Activated CD4-positive, alpha-beta T cell treated with anti-CD3 and anti-CD28 coated beads, Interleukin-2, amount 50 U/mL, for 24 hours (primary cell): Measurements from ENCODE around the gene PTK6.
"Not testable (repeated sequence)": the region's sequence is repeated elsewhere in the genome, so short reads cannot be mapped to it uniquely, and the experiment has no call there.

ENCODE experiments used
- DNase-seq, 2 donors: peaks; one replicate each; pipeline ENCODE4 v3.0.0-alpha.2; 2020; ENCODE audit warnings: low read depth in 1 of 2, low spot score in 1 of 2

PTK6 gene

DNA sequence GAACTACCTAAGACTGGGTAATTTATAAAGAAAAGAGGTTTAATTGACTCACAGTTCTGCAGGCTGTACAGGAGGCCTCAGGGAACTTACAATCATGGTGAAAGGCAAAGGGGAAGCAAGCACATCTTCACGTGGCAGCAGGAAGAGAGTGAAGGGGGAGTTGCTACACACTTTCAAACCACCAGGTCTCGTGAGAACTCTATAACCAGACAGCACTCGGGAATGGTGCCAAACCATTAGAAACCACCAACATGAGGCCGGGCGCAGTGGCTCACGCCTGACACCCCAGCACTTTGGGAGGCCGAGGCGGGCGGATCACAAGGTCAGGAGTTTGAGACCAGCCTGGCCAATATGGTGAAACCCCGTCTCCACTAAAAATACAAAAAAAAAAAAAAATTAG is 22.7 kb downstream of the PTK6 start:
- not testable (repeated sequence) for DNase-seq

DNA sequence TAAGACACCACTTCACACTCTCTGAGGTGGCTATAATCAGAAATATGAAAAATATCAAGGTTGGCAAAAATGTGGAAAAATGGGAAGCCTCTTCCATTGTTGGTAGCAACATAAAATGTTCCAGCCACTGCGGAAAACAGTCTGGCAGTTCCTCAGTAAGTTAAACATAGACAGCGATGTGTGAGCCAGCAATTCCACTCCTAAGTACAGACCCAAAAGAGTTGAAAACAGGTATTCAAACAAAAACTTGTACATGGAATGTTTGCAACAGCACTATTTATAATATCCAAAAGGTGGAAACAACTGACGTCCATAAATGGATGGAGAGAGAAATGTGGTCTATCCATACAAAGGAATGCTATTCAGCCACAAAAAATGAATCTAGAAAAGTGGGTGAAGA is 24.0 kb downstream of the PTK6 start:
- DNase-seq: no peak

DNA sequence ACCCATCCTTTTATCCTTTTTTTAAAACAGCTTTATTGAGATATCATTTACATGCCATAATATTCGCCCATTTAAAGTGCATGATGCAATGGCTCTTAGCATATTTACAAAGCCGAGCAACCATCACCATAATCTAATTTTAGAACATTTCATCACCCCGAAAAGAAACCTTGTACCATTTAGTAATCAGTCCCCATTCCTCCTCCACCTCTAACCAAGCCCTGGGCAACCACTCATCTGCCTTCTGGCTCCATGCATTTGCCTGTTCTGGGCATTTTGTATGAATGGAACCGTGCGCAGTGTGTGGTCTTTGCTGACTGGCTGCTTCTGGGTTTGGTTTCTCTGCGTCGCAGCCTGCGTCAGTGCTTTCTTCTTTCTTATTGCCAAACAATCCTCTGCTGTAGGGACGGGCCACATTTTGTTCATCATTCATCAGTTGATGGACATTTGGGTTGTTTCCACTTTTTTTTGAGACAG is 28.1 kb downstream of the PTK6 start:
- no peak for DNase-seq

DNA sequence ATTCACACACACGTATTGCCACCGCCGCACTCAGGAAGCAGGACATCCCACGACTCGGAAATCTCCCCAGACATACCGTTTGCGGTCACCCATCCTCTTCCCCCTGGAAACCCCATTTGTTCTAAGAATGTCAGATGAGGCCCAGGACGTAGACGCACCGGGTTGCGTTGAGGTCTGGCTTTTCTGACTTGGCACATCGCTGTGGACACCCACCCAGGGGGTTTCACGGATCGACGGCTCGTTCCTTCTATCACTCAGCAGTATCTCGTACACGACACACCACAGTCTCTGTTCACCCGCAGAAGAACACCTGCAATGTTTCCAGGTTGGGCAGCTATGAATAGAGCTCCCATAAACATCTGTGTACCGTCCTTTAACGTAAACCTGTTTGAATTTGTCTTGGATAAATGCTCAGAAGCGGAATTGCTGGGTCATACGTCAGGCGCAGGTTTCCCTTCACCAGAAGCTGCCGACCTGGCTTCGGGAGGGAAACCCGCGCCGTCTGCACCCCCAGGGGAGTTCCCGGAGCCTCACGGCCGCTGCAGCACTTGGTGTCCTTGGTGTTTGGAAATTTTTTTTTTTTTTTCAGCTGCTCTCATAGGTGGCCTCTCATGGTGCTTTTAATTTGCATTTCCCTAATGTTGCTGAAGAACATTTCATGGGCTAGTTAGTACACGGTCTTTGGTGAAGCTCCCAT is 29.0 kb downstream of the PTK6 start:
- DNase-seq: no peak

- no peak for DNase-seq
These were observed 30.0 kb downstream of the PTK6 start for GRCh38 chr20:63507083-63507743.

- no peak for DNase-seq
These were observed 31.5 kb downstream of the PTK6 start for GRCh38 chr20:63505723-63506122.

DNA sequence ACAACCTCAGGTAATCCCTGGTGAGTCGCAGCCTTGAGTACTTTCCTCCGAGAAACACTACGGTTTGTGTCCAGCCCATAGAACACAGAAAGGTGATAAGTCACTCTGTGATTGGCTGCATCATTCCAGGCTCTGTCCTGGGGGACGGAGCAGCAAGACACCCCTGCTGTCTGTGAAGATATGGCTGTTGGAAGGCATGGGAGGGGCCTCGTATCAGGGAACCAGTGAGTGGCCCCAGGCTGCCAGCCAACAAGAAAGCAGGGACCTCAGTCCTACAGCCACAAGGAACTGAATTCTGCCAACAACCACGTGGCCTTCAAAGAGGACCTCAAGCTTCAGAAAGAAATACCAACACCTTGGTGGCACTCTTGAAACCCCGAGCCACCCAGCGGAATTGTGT is 31.9 kb downstream of the PTK6 start:
- no peak for DNase-seq

DNA sequence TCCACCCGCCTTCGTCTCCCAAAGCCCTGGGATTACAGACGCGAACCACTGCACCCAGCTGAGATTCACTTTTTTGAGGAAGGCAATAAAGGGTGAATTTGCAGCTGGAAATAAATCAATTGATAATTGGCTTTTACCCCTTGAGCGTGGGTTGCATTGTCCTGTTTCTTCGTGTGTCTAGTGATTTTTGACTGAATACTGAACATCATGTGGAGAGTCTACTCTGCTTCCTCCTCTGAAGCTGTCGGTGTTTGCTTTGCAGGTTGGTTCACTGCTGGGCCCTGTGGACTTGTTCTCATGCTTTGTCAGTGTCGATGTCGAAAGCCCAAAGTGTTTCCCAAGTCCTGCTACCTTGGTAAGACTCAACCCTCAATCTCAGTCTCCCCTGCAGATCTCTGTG is 32.5 kb downstream of the PTK6 start:
- no peak for DNase-seq

GRCh38 chr20:63503524-63503923 is 33.7 kb downstream of the PTK6 start:
- no peak for DNase-seq

DNA sequence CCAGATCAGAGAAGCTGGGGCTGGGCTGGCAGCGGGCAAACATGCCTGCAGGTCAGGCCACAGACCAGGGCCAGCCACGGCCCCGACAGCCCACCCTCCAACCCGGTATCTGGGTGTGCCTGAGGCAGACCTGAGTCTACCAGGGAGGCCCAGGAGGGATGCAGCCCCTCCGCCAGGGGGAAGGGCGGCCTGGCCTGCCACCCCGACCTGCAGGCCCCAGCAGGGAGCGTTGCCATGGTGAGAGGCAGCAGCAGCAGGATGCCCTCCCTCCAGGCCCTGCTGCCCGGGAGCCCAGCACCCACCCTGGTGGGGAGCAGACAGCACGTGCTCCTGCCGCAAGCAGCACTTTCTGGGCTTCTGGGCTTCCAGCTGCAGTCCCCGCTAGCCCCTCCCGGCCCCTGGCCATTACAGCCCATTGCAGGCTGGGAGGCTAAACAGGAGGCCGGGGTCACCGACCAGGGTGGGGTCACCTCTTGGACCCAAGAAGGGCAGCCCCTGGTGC is 34.5 kb downstream of the PTK6 start:
- DNase-seq: no peak

GRCh38 chr20:63501818-63502670 is 35.1 kb downstream of the PTK6 start:
- DNase-seq: no peak

DNA sequence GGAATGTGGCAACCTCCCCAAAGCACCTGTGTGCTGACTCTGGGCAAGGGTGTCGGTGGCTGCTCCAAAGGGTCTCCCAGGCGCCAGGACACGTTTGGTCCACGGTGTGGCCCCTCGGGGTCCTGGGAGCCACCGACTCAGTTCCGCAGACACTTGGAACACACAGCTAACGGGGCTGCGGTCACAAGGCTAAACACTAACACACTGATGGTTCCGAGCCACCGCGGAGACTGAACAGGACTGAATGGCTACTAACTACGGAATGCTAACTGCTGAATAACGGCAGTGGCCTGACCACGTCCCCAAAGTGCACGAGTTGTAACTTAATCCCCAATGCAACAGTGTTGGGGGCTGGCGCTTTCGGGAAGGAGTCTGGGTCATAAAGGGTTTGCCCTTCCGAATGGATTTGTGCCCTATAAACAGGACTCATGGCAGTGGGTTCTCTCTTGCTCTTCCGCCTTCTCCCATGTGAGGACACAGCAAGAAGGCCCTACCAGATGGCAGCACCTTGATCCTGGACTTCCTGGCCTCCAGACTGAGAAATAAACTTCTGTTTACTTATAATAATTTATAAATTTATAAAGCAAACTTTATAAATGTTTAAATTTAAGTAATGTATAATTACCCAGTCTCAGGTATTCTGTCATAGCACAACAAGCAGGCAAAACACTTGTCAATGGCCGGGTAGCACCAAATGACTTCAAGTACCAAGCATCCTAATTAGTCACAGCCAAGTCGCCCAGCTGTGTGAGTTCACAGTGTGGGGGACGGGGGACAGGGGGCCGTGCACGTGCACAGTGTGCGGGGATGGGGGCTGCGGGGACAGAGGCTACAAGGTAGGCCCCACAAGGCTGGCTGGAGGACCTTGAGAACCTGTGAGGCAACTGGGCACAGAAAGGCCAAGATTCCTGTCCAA is 36.0 kb downstream of the PTK6 start:
- no peak for DNase-seq

GRCh38 chr20:63500151-63500901 is 36.9 kb downstream of the PTK6 start:
- DNase-seq: no peak

- DNase-seq: no peak
These were observed 37.7 kb downstream of the PTK6 start for GRCh38 chr20:63499338-63499969.

DNA sequence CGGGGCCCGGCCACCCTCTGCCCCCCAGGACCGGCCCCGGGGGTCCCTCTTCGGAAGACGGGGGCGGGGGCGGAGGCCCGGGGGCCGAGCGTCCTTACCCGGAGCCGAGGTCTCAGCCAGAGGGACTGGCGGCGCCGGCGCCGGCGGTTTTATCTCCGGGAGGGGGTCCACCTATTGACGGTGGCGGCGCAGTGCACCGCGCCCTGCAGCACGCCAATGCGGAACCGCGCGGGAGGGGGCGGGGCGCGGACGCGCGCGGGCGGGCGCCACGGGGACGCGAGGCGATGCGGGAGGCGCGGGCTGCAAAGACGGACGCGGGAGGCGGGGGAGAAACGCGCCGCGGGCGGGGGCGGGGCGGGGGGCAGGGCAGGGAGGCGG is 38.2 kb downstream of the PTK6 start, which contains the start of gene EEF1A2:
TSS of gene EEF1A2 (minus strand) at position 124 of the 378 bp plus-strand sequence. CDS start 1,320 bp downstream, outside the sequence.
- no peak for DNase-seq

DNA sequence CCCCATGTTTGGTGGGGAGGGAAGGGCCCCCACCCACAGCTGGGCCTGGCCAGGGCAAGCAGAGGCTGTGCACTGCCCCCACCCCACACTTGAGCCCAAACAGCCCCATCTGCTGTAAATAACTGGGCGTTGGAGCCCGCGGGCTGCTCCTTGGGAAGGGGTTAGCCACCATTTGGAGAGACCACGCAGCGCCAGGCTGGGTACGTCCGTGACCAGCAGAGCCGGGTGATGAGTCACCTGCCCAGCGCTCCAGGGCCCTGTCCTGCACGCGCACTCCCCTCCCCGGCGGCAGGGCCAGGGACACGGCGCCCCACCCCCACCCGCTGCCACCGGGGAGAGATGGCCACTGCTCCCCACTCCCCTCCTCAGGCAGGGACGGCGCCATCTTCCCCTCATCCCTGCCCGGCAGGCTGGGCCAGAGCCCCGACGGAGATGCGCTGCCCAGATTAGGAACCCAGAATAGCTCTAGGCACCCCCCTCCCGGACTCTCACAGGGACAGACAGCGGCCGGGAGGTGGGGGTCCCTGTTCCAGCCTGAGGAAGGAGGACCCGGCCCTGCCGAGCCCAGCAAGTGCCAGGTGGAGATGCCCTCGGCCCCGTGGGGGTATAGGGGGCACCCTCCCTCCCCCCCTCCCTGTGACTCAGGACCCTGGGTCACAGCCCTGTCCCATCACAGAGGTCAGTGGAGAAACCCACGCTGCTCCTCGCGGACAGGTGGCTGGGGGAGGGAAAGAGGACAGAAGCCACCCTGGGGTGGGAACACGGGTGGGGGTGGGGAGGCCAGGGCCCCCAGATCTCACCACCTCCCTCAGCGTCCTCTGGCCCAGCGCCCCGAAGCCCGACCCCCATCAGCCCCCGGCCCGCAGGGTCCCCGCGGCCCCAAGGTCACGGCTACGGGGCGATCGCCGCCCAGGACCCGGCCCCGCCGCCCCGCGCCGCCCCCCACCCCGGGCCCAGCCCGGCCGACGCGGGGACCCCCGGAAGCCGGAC is 38.9 kb downstream of the PTK6 start:
- no peak for DNase-seq

- DNase-seq: no peak
These were observed 39.8 kb downstream of the PTK6 start for GRCh38 chr20:63497138-63497945.
